RWPE2 (cell line): ENCODE results near the gene CFAP90.
A peak's percentile ranks its signal among the peaks of the same experiment; 100 is the strongest.

Experiments
- ATAC-seq: fragments of 200-7000 bp; cut with Tn5 transposase; 3 replicates; pipeline ENCODE4 v1.9.1; 2021; ENCODE audit warnings: low read depth
- DNase-seq: peaks from one replicate; pipeline ENCODE4 v3.0.0-alpha.2; 2020; ENCODE audit warnings: low spot score
- H3K27ac ChIP-seq: fragments of 450-650 bp; 2 replicates; pipeline ENCODE4 v1.5.1; 2017; ENCODE audit warnings: mild to moderate bottlenecking; ENCODE audit not compliant: poor library complexity, severe bottlenecking
- H3K27me3 ChIP-seq: fragments of 250-450 bp; sonication (Bioruptor Pico); 2 replicates; pipeline ENCODE4 v1.5.1; 2021; ENCODE audit warnings: mild to moderate bottlenecking, moderate library complexity; ENCODE audit not compliant: insufficient read depth, poor library complexity, severe bottlenecking
- H3K36me3 ChIP-seq: fragments of 250-450 bp; sonication (Bioruptor Pico); 2 replicates; pipeline ENCODE4 v1.5.1; 2020; ENCODE audit warnings: low read depth, mild to moderate bottlenecking, moderate library complexity
- H3K4me1 ChIP-seq: fragments of 250-450 bp; sonication (Bioruptor Pico); 2 replicates; pipeline ENCODE4 v1.5.1; 2021; ENCODE audit warnings: mild to moderate bottlenecking, moderate library complexity; ENCODE audit not compliant: insufficient read depth, poor library complexity, severe bottlenecking
- H3K4me3 ChIP-seq: fragments of 250-450 bp; sonication (Bioruptor Pico); 2 replicates; pipeline ENCODE4 v1.5.1; 2021; ENCODE audit warnings: mild to moderate bottlenecking, moderate library complexity; ENCODE audit not compliant: severe bottlenecking
- H3K9me3 ChIP-seq: fragments of 250-450 bp; sonication (Bioruptor Pico); 2 replicates; pipeline ENCODE4 v1.5.1; 2021; ENCODE audit warnings: mild to moderate bottlenecking, moderate library complexity; ENCODE audit not compliant: severe bottlenecking
- CTCF ChIP-seq: fragments of 450-650 bp; IDR thresholded peaks from one replicate; pipeline ENCODE4 v1.5.1; 2017; ENCODE audit warnings: mild to moderate bottlenecking, moderate library complexity; ENCODE audit not compliant: poor library complexity, severe bottlenecking

CFAP90 gene

GRCh38 chr5:7868773-7869473, 18.0 kb upstream of the CFAP90 start, which contains the start of the genes FASTKD3 and MTRR:
Gene FASTKD3 (minus strand): TSS chr5:7869031. CDS start chr5:7868083, 948 bp downstream.
Gene MTRR (plus strand): TSS chr5:7869148. CDS start chr5:7870795, 1,647 bp downstream.
- peak within 1 kb of the TSS; percentile 23 for H3K27ac ChIP-seq
- TF ChIP-seq CTCF = no peak
- H3K36me3 ChIP-seq = peaks cover 60% of the 10 kb centered on the region
- peaks cover 14% of the 10 kb centered on the region for H3K4me1 ChIP-seq
- H3K27me3 ChIP-seq = no peaks in the 10 kb centered on the region
- peak within 1 kb of the TSS; percentile 94 for H3K4me3 ChIP-seq
- peak; percentile 95 for DNase-seq
- H3K9me3 ChIP-seq = no peaks in the 10 kb centered on the region
- peak; percentile 100 for ATAC-seq

GRCh38 chr5:7868427-7868772, 17.5 kb upstream of the CFAP90 start:
- Histone ChIP-seq H3K27me3 (no peaks in the 10 kb centered on the region), H3K27ac (no peak overlapping the region), H3K36me3 (peaks cover 60% of the 10 kb centered on the region), H3K9me3 (no peaks in the 10 kb centered on the region), H3K4me1 (peaks cover 14% of the 10 kb centered on the region), H3K4me3 (peak overlapping the region; percentile 94)
- TF ChIP-seq CTCF = no peak
- DNase-seq (no peak), ATAC-seq (peak; percentile 12)

GRCh38 chr5:7867260-7867659, 16.3 kb upstream of the CFAP90 start:
- DNase-seq = no peak
- H3K36me3 ChIP-seq = peaks cover 60% of the 10 kb centered on the region
- H3K27me3 ChIP-seq = no peaks in the 10 kb centered on the region
- H3K4me1 ChIP-seq = peaks cover 14% of the 10 kb centered on the region
- ATAC-seq = no peak
- H3K4me3 ChIP-seq = no peak overlapping the region
- H3K27ac ChIP-seq = no peak overlapping the region
- no peaks in the 10 kb centered on the region for H3K9me3 ChIP-seq
- TF ChIP-seq CTCF = no peak

GRCh38 chr5:7866196-7866595, 15.3 kb upstream of the CFAP90 start:
- TF ChIP-seq CTCF = no peak
- ATAC-seq = no peak
- H3K36me3 ChIP-seq = peaks cover 60% of the 10 kb centered on the region

More at GRCh38 chr5:7866196-7866595, 15.3 kb upstream of the CFAP90 start:
- H3K9me3 ChIP-seq = no peaks in the 10 kb centered on the region
- H3K27ac ChIP-seq = no peak overlapping the region
- no peak for DNase-seq
- H3K4me1 ChIP-seq = peaks cover 14% of the 10 kb centered on the region
- H3K27me3 ChIP-seq = no peaks in the 10 kb centered on the region
- H3K4me3 ChIP-seq = no peak overlapping the region
